Anterior cingulate cortex (tissue), 58 donors: ENCODE data around the gene SORBS1.
A peak's percentile ranks its signal among the peaks of the same experiment; 100 is the strongest.

ENCODE experiments used
- DNase-seq, 58 donors: peaks; one replicate each; lab custom pipeline; 2025; lab: John Stamatoyannopoulos, UW

The SORBS1 gene

DNA sequence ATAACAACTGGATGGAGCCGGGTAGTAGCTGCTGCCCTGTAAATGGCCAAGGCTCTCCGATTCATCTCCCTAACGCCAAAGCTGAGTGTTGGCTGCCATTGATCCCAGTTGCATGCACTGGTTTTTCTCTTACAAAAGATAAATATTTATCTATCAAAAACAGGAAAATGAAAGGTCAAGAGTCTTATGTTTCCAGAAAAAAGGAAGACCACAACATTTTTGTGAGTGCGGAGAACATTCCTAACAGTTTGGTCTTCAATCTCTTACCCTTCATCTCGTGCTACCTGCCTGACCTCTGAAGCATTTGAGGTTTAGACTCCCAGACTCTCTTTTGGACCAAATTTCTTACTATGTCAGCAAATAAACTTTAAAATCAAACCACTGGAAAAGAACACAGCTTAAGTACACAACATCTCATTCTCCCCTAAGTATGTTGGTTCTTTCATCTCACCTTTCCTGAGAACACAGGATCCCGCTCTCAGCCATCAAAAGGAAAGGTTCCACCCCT, 61.6 kb downstream of the SORBS1 start:
- no peak for DNase-seq

DNA sequence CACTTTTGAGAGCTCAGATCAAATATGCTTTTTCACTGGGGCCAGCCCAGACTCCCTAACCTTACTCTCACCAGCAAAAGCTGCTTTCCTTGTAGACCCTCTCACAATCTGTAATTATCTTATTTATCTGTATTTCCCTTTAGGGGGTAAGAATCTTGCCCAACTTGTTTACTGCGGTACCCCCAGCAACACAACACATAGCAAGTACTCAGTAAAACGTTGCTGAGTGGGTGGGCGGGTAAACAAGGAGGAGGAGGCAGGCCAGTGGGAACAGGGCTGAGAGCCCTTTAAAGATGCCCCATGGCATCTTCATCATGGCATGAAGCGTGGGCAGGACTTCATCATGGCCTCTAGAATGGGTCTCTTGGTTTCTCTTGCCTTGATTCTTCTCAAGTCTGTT, 64.2 kb downstream of the SORBS1 start:
- no peak for DNase-seq

DNA sequence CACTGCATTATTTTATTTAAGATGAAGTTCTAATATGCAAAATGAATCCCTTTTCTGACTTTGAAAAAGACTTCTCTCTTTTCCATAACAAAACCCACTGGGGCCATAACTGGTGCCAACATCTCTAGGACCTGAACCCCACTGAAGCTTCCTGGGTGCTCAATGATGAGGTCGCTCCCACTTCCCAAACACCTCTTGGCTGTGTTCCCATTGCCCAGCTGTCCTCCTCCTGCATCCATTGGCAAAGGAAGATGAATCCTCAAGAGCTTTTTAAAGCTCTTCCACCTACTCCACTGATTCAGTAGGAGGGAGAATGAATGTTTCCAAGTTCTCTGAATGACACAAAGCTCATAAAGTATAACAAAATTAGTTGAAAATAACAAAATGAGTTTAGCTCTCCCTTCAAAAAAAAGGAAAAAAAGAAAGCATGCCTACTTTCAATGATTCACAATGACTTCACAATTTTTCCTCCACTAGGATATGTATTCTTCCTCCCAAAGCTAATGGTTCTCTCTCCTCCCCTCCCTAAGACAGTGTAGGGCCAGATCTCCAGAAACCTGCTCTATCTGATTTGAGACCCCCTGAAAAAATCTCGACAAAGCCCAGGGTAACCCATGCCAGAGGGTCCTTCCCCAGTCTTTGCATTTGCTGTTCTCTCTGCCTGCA, 64.8 kb downstream of the SORBS1 start:
- peak in 1 of 58 donors; percentile 22 for DNase-seq

DNA sequence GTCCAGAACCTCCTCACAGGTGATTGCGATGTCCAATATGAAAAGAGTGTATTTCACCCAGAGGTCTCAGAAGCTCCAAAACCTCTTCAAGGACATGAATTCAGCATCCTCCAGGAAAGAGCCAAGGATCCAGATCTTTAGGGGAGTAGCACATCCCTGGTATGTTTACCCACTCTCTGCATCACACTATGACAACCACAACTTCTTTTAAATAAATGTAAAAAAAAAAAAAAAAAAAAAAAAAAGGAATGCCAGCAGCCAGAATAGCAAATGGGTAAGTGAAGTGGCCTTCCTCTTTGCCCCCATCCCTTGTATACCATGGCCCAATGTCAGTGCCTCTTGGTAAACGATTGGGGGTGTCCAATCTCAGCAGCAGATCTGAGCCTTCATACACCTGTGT, 67.3 kb downstream of the SORBS1 start:
- no peak for DNase-seq

DNA sequence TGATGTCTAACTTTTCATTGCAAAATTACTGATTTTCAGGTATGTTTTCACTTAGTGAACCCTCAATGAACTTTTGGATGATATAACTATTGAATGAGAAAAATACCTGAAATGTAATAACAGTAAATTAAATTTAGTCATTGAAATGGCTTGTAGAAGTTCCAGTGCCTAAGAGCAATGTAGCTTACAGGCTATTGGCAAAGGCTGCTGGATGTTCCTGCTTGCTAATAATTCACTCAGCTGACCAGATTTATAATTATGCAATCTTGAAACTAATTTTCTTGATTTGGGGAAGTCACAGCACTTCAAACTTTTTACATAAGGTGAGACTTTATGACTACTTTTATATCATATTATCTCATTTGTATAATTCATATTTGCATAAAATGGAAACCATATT, 73.2 kb downstream of the SORBS1 start:
- DNase-seq: no peak

DNA sequence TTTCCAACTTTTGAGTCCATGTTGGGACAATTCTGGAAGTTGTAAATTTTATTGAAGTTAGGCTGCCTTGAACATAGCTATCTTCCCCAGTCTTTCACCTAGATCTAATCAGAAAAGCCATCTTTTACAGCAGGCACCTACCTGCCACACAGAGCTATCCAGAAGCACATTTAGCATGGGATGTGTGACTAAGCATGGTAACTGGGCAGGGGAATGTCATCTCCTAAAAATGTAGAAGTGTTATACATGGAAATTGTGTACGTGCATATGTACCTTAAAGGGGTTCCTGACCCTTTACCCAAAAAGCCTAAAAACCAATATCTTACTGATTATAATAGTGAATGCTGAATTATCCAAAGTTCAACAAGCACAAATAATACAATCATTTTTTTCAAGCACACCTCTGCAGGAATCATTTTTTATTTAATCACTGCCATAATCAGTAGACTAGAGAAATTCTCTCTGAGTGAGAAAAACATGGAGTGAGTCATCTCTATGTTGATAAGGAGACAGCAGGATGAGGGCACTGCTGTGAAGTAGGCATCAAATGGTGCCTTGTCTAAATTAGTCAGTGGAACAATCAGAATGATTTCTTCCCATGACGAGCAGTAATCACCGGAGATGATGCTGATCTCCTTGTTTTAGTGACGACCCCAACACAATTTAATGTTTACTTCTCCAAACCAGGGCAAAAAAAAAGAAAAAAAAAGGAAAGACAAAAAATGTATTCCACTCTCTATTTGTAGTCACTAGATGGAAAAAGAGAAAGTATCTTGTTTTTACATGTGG, 75.9 kb downstream of the SORBS1 start:
- DNase-seq: peak in 1 of 58 donors; percentile 31

DNA sequence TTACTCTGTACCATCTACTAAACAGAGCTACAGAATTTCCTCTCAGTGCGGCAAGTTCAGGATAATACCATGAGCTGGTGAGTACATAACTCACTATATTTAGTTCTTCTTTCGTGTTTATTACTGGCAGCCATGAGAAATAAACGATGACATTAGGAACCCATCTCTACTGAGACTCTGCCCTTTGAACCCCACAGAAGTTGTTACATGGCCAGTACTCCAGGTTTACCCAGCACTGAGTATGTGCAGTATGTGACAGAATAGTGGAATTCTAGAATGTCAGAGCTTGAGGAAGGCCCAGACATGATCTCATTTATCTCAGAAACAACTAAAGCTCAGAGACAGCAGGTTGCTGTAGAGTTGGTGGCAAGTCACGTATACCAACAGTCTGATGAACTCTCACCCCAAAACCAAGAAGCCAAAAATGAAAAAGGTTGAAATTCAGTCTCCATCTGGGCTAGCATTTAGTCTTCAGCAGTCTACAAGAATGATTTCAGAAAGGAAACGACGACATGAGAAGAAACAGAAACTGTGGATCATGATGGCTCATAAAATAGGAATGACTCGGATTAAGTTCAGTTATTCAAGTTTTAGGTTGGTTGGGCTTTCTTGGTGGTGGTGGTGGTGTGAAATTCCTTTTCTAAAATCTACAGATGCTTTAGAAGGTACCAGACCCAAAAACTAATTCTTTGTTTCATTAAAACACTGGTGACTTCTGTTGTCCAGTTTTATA, 78.5 kb downstream of the SORBS1 start:
- no peak for DNase-seq

DNA sequence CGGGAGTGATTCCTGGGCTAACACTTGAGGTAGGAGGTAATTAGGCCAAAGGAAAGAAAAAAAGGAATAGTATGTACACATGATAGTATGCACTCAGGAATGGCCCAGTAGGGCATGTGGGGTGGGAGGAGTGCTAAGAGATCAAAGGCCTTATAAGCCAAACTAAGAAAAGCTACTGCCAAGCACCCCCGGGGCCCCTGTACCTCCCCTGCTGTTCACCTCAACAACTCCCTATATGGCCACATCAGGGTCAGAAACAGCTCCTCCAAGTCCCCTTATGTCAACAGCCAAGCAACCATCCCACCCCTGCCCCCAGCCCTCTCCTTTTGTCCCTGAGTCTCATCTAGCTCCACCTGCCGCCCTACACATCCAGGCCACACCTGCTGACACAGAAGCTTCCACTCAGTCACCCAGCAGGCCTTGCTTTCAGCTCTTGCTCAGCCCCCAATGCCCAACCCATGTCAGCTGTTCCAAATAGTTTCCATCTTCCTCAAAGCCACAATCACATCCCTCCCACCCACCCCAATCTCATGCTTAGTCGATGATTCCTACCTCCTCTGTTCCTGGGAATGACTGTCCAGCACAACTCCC, 80.2 kb downstream of the SORBS1 start:
- no peak for DNase-seq

DNA sequence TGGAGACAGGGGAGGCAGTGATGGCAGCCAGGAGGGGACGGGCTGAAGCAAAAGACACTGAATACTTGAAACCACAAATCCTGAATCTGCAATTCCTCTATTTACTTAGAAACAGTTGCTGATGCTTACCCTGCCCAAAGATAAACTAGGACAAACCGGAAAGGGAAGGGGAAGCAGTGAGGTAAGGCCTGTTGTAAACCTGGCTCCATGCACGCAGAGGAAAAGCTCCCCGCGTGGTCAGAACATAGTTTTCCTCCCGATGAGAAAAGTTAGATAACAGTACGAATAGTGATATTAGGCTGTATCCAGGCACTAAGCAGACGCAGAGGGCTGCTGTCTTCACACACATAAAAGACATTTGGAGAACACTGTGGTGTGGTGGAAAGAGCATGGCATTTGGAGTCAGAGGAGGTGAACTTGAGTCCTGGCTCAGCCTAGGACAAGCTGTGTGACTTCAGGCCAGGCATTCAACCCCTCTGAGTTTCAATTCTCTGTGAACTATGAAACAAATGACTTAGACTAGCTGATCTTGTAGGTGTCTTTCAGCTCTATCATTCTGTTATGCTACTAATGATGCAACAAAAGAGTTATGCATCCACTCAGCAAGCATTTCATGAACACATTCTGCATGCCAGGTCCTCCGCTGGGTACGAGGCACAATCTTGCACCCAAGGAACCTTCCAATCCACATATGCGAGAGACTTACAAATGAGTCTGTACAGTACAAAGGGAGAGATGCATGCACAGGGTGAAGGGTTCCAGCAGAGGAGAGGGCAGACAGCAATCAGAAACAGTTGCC, 80.9 kb downstream of the SORBS1 start:
- DNase-seq: no peak

DNA sequence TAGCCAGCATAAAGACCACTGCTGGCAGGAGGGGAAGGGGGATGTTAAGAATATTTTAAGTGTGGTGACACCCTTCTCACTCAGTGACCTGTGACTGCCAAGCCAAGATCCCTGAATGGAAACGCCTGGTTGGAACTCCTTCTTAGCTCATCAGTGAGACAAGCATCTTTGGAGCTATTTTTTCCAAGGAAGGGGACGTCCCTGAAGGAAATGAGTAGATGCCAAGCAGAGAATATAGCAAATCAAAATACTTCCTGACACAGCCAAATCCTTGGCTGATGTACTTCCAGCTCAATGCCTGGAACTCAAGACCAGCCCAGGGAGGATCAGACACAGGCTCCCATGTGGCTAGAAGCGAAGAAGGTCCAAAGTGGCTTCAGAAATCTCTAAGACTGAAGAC, 82.2 kb downstream of the SORBS1 start:
- peak in 1 of 58 donors; percentile 34 for DNase-seq

DNA sequence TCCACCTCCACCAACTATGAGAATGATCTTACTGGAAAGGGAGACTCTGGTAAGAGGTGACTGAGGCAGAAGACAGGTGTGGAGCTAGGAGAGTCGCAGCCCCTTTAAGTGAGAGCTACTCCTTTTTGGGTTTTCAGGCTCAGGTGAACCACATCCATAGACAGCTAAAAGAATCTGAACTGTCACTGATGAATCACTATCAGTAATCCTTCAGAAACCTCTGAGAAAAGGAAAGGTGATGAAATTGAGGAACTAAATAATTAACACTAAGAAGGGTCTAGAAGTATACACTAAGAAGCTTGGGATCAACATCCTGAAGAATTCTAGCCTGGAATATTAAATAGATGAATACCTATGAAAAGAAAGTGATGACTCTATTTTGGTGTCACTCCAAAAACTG, 83.0 kb downstream of the SORBS1 start:
- no peak for DNase-seq

DNA sequence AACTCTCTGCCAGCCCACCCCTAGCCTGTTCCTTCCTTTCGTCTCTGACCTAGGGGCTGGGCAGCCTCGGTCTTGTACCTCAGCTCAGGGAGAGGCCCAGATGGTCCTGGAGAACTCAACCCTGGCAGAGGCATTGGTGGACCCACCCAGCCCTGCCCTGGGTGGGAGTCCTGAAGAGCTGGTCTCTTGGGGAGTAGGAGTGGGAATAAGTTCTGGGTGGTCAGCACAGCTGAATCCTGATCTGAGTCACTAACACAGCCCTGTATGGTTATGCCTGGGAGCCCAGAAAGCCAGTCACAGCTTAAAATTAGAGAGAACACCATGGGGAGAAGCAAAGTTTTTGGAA, 84.0 kb downstream of the SORBS1 start:
- peak in 1 of 58 donors; percentile 27 for DNase-seq

DNA sequence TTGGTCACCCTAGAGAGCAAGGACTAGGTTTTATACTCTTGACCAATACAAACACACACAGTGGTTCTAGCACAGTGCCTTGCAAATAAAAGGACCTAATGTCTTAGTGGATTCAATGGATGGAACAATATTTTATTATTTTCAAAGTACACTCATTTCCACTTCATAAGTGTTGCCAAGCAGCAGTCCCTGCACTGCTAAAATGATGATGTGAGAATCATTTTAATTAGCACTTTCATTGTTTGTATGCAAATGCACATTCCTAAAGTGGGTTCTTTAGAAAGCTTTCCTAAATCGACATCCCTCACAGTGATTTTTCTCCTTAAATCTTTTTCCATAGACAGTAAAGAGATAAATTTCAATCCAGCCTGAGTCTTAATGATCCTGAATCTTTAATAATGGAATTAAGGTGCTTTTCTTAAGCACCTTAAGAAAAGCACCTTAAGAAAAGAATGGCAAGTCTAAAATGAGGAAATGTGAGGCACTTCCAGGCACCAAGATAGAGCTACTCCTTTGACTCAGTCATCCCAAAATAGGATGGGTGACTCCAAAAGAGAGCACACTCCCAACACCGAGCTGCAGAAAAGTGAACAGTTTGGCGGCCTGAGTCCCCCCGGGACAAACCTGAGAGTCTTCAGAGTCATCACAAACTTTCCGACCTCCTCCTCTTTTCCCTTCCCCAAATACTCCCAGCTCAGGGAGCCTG, 84.5 kb downstream of the SORBS1 start:
- peak in 4 of 58 donors; percentile 38 to 63 (median 50) for DNase-seq

DNA sequence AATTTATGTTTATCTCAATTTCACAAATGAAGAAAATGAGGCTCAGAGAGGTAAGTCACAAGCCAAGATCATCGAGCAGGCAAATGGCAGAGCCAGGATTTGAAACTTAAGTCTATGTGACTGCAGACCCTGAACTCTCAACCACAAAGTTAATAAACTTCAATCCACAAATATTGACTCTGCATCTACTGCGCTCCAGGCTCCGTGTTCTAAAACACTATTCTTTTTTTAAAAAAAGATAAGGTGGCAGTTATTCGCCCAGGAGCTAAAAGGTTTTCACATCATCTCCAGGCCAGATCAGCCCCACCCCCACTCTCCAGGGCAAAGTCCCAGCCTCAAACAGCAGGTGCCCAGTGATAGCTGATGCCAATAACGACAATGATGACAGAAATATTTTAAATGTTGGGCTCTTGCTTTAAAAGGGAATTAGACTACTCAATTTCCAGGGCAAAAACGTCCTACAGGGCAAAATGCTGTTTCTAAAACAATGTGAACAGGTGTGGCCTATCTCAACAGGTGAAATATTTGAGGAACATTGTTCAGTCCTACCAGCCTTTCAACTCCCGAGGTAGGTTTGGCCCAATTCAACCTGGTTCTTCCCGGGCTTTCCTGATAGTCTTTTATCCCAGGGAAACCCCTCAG, 85.2 kb downstream of the SORBS1 start:
- peak in 3 of 58 donors; percentile 18 to 36 (median 34) for DNase-seq

DNA sequence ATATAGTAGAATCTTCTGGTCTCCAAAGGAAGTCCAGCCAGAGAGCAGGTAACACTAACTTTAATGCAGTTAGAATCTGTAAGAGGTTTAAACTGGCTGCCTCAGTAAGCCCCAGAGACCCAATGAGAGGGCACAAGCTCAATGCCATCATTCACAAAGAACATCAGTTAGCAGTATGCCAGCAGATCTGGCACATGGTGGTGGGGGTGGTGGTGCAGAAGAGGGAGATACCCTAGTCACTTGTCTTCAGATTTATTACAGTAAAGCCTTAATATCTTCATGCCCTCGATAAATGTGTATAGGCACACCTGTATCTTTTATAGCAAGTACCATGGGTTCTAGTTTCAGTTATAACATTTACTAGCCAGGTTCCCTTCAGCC, 86.2 kb downstream of the SORBS1 start:
- peak in 5 of 58 donors; percentile 8 to 29 (median 23) for DNase-seq

DNA sequence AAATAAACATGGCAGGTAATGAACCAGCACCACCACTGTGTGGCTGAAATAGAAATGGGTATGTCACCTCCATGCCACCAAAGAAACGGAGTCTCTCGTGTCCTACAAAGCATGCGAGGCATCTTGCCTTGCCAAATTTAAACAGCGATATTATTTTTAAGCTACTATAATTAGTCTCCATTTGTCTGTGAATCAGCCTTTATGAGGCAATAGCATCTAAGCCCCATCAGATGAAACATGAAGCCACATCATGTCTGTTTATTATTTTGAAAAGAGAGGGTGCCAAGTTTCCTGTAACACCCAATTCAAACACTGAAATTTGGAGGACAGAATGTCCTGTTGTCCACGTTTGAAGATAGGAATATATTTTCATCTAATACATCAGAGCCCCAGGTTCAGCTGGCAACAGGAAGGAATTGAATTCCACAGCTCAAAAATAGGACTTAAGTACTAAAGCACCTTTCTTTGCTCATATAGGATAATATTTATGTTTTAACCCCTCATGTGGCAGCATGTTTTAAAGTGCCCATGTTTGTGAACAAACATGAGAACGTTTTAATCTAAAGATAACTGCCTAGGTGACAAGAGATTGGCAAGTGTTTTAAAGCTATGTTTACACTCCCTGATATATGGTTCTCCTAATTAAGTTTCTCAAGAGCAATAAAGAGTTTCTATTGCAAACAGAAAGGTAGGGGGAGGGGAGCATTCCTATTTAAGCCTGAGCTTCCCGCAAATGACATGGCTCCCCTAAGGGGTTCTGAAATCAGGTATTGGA, 86.8 kb downstream of the SORBS1 start:
- no peak for DNase-seq

DNA sequence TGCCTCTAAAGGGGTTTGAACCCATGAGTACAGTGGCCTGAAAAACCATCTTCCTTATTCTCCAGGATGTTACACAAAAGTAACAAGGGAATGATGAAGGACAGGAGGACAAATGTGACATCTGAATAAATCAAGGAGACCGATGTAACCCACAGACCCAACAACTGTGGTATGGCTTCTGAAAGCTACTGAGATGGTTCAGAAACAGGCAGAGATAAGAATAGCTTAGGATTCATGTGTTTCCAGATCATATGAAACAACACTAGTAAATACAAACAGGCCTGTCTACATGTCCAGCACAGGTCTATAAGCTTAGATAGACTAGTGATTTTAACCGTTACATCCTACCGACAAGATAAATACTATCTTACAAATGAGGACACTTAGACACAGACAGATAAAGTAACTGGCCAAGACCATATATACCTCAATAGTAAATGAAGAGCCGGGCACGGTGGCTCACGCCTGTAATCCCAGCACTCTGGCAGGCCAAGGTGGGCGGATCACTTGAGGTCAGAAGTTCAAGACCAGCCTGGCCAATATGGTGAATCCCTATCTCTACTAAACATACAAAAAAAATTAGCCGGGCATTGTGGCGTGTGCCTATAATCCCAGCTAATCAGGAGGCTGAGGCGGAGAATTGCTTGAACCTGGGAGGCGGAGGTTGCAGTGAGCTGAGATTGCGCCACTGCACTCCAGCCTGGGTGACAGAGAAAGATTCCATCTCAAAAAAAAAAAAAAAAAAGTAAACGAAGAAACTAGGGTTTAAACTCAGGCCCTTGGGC, 88.7 kb downstream of the SORBS1 start:
- DNase-seq: no peak
